OCI-LY1 (cell line): ENCODE measurements around the gene TASOR2.

Source experiments
- EZH2 ChIP-seq: fragments of 200-600 bp; sonication (generic), shearing (Covaris generic); IDR thresholded peaks from 2 replicates; pipeline ENCODE4 v1.8.0; 2017; ENCODE audit warnings: borderline replicate concordance, mixed run types, mild to moderate bottlenecking, antibody characterized with exemption, low read length, moderate library complexity, mixed read lengths
- TF ChIP-seq, protein P1 (sequence below): fragments of 200-600 bp; sonication (generic), shearing (Covaris generic); IDR thresholded peaks from 2 replicates; pipeline ENCODE4 v1.5.1; 2017; ENCODE audit warnings: mild to moderate bottlenecking, antibody characterized with exemption, low read length, moderate library complexity, mixed read lengths

DNA sequence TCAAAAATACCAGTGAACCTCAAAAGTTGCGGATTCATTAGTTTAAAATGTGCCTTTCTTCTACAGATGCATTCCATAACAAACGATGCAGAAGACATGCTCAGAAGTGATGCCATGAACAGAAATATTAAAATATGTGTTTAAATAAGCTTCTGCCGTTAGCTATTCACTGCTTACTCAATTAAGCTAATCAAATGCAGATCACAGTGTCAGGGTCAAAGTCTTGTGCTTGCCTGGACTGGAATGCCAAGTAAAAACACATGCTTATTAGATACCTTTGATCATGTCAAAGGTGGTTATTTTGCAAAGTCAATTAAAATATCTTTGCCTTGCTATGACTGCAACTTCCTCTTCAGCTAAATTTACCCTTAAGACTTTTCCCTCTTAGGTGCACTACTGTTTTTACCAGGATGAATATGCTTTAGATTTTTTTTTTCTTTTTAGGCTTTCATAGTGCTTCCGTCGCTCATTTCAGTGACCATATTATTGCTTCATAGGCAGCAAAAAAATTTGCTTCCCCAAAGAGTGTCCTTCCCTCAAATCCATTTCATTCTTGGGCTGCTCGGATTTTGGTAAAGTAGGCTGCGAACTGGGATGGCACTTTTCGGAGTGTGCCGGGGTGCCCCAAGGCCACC, 19.1 kb upstream of the TASOR2 start:
- TF ChIP-seq, protein P1, sequence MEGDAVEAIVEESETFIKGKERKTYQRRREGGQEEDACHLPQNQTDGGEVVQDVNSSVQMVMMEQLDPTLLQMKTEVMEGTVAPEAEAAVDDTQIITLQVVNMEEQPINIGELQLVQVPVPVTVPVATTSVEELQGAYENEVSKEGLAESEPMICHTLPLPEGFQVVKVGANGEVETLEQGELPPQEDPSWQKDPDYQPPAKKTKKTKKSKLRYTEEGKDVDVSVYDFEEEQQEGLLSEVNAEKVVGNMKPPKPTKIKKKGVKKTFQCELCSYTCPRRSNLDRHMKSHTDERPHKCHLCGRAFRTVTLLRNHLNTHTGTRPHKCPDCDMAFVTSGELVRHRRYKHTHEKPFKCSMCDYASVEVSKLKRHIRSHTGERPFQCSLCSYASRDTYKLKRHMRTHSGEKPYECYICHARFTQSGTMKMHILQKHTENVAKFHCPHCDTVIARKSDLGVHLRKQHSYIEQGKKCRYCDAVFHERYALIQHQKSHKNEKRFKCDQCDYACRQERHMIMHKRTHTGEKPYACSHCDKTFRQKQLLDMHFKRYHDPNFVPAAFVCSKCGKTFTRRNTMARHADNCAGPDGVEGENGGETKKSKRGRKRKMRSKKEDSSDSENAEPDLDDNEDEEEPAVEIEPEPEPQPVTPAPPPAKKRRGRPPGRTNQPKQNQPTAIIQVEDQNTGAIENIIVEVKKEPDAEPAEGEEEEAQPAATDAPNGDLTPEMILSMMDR = no peak
- TF ChIP-seq EZH2 = no peak
